ENCODE data around the gene GRM2.

- TF ChIP-seq CTCF (IDR thresholded peaks at IDR 0.05) (no peak), POLR2A (IDR thresholded peaks at IDR 0.05) (no peak)
Measured at GRCh38 chr3:51729042-51729633, 22.3 kb downstream of the GRM2 start.

Data from body of pancreas (tissue), 4 donors.